ENCODE measurements around the gene LCN15. TPM values are rescaled to one million over a fixed set of nuclear protein-coding genes. Genes with fewer than 3 reads are reported as not detected.
"Not testable (repeated sequence)": the region's sequence is repeated elsewhere in the genome, so short reads cannot be mapped to it uniquely, and the experiment has no call there.

Gene LCN15
- total RNA-seq, 4 donors from 2014 or later: 1.5 to 9.3 TPM; not detected in 2

DNA sequence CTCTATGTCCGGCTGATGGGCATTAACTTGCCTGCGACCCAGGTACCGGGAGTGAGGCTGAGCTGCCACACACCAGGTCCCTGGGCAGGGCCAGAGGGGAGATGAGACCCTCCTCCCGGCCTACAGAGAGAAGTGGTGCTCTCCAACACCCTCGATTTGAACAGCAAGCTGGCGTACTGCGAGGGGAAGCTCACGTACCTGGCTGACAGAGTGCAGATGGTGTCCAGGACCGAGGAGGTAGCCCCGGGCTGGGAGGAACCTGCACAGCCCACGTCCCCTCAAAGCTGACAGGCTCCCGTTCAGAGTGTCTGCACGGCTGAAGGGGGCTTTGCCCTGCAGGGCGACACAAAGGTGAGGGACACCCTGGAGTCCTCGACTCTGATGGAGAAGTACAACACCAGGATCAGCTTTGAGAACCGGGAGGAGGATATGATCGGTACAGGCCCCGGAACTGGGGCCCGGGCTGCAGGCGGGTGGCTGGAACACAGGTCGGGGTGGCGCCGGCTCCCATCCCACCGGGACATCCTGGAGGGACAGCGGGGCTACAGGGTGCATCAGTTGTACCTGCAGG, 42.4 kb upstream of the LCN15 start:
- DNase-seq: peak in 1 of 3 donors; percentile 51
- TF ChIP-seq, protein P1, sequence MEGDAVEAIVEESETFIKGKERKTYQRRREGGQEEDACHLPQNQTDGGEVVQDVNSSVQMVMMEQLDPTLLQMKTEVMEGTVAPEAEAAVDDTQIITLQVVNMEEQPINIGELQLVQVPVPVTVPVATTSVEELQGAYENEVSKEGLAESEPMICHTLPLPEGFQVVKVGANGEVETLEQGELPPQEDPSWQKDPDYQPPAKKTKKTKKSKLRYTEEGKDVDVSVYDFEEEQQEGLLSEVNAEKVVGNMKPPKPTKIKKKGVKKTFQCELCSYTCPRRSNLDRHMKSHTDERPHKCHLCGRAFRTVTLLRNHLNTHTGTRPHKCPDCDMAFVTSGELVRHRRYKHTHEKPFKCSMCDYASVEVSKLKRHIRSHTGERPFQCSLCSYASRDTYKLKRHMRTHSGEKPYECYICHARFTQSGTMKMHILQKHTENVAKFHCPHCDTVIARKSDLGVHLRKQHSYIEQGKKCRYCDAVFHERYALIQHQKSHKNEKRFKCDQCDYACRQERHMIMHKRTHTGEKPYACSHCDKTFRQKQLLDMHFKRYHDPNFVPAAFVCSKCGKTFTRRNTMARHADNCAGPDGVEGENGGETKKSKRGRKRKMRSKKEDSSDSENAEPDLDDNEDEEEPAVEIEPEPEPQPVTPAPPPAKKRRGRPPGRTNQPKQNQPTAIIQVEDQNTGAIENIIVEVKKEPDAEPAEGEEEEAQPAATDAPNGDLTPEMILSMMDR (IDR thresholded peaks at IDR 0.05): no peak
- no peak for TF ChIP-seq POLR2A (IDR thresholded peaks at IDR 0.05)
- Histone ChIP-seq H3K27me3 (no peaks in the 10 kb centered on the region), H3K36me3 (peaks cover 0 to 6% (median 0%) of the 10 kb centered on the region in 3 donors), H3K4me3 (peak overlapping the region; percentile 94 to 100 (median 99)), H3K9me3 (no peaks in the 10 kb centered on the region), H3K27ac (peak overlapping the region in 3 of 4 donors; percentile 84 to 97 (median 92)), H3K4me1 (peaks cover 6 to 44% (median 17%) of the 10 kb centered on the region in 4 donors)

DNA sequence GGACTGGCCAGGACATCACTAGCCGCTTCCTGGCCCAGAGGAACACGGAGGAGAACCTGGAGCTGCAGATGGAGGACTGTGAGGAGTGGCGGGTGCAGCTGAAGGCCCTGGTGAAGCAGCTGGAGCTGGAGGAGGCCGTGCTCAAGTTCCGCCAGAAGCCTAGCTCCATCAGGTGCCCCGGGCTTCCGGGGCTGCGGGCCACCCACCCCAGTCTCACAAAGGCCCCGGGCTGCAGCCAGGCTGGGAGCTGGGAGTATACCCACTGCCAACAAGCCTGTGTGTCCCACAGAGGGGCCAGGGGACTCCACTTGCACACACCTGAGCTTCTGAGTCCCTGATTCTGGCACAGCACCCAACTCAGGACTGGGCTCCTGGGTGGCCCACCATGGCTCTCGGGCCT, 41.7 kb upstream of the LCN15 start:
- H3K9me3 ChIP-seq: no peaks in the 10 kb centered on the region
- H3K27me3 ChIP-seq: no peaks in the 10 kb centered on the region
- peaks cover 6 to 47% (median 19%) of the 10 kb centered on the region in 4 donors for H3K4me1 ChIP-seq
- H3K27ac ChIP-seq: no peak overlapping the region
- no peak overlapping the region for H3K4me3 ChIP-seq
- no peak for TF ChIP-seq POLR2A (IDR thresholded peaks at IDR 0.05)
- TF ChIP-seq, protein P1 (IDR thresholded peaks at IDR 0.05): no peak
- DNase-seq: peak in 1 of 3 donors; percentile 40
- H3K36me3 ChIP-seq: peaks cover 0 to 4% (median 0%) of the 10 kb centered on the region in 3 donors

DNA sequence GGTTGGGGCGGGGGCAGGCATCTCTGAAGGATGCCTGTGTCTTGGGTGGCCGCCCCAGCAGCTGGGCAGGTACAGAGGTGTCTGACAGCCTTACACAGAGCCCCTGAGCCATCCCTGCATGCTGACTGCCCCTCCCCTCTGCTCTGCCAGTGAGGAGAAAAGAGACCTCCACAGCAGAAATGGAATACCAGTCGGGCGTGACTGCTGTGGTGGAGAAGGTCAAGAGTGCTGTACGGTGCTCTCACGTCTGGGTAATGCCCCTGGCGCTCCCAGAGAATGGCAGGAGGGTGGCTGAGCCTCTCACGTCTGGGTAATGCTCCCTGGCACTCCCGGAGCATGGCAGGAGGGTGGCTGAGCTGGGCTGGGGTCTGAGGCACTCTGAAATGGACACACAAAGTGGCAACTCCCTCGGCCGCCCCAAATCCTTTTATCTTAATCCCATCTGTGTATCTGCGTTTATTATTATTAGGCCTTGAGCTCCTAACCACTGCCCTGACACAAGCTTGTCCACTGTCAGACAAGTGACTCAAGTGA, 41.0 kb upstream of the LCN15 start:
- DNase-seq: no peak
- Histone ChIP-seq H3K4me3 (no peak overlapping the region), H3K4me1 (peaks cover under 1 to 47% (median 23%) of the 10 kb centered on the region in 4 donors), H3K9me3 (no peaks in the 10 kb centered on the region), H3K27me3 (no peaks in the 10 kb centered on the region), H3K36me3 (no peaks in the 10 kb centered on the region), H3K27ac (no peak overlapping the region)
- TF ChIP-seq, protein P1 (IDR thresholded peaks at IDR 0.05): no peak
- TF ChIP-seq POLR2A (IDR thresholded peaks at IDR 0.05): no peak

DNA sequence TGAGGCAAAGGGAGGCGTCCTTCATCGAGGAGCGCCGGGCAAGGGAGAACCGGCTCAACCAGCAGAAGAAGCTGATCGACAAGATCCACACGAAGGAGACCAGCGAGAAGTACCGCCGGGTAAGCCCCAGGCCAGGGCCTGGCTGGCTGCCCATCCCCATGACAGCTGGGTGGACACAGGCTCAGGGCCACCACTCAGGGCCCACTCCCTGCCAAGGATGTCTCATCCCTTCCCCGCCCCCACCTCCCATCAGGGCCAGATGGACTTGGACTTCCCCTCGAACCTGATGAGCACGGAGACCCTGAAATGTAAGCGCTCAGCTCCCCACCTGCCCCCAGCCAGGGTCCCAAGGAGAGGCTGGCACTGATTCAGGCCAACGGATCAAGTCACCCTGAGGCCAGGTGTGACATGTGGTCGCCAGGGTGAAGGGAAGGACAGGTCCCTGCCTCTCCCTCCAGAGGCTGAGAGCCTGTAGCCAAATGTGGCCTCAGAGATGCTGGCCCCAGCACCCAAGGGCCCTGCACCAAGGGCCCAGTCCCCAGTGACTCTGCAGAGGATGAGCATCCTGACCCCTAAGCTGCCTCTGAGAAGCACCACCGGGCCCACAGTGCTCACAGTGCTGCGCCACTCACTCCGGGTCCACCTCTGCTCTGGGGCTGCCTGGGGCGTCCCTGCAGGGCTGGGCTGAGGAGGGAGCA, 40.3 kb upstream of the LCN15 start:
- TF ChIP-seq POLR2A (IDR thresholded peaks at IDR 0.05): no peak
- TF ChIP-seq, protein P1 (IDR thresholded peaks at IDR 0.05): no peak
- Histone ChIP-seq H3K36me3 (no peaks in the 10 kb centered on the region), H3K4me1 (peaks cover 0 to 47% (median 25%) of the 10 kb centered on the region in 4 donors), H3K27me3 (no peaks in the 10 kb centered on the region), H3K9me3 (no peaks in the 10 kb centered on the region), H3K4me3 (no peak overlapping the region), H3K27ac (no peak overlapping the region)
- peak in 1 of 3 donors; percentile 45 for DNase-seq

DNA sequence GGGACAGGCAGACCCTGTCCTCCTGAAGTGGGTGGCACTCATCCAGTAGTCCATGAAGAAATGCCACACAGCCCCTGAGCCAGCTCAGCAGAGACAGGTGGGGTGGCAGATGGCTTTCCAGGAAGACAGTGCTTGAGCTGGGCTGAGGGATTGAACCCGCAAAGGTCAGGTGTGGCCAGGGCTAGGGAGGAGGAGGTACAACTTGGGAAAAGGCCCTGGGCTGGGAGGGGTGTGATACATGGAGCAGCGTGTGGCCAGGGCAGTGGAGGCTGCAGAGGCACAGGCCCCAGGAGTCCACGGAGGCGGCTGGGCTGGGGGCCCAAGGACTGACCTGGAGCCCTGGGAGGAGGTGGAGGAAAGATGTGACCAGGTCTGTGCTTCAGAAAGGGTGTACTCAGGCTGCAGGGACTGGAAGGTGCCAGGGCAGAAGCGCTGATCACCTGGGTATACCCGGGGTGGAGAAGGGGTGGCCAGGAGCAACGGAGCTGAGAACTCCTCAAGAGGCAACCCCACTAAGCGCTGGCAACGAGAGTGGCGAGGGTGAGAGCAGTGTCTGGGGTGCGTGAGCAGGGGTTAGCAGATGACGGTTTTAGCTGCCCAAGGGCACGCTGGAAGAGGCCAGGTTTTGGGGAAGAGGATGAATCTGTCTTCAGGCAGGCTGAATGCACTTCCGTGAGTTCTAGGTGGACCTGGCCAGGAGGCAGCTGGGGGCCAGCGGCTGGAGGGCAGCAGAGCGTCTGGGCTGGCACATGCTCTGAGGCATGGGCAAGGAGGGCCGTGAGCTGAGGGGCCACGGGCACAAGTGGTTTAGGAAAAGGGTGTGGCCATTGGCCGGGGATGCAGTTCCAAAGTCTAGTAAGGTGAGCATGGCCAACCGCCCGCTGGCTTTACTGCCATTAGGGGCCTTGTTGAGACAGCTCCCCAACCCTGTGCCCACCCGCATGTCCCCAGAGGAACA, 39.5 kb upstream of the LCN15 start:
- Histone ChIP-seq H3K4me3 (no peak overlapping the region), H3K9me3 (no peaks in the 10 kb centered on the region), H3K27ac (no peak overlapping the region), H3K36me3 (no peaks in the 10 kb centered on the region), H3K4me1 (peaks cover 0 to 47% (median 24%) of the 10 kb centered on the region in 4 donors), H3K27me3 (peaks cover 0 to 5% of the 10 kb centered on the region in 2 donors)
- no peak for DNase-seq
- TF ChIP-seq, protein P1 (IDR thresholded peaks at IDR 0.05): no peak
- no peak for TF ChIP-seq POLR2A (IDR thresholded peaks at IDR 0.05)

DNA sequence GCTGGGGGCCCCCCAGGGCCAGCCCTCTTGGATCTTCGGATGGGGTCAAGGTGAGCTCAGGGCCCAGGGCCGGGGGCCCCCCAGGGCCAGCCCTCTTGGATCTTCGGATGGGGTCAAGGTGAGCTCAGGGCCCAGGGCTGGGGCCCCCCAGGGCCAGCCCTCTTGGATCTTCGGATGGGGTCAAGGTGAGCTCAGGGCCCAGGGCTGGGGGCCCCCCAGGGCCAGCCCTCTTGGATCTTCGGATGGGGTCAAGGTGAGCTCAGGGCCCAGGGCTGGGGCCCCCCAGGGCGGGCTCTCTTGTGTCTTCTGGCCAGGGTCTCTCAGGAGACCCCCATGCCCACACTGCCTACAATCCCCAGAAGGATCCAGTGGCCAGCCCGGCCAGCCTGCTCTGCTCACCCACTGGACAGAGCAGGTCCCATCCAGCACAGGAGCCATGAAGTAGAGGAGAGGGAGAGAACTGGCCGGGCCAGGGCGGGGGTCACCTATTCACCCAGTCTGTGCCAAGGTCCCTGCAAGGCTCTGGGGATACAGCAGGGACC, 38.8 kb upstream of the LCN15 start:
- H3K27me3 ChIP-seq, H3K4me3 ChIP-seq, H3K36me3 ChIP-seq, DNase-seq, H3K9me3 ChIP-seq, H3K27ac ChIP-seq: not testable (repeated sequence)
- peaks cover 0 to 46% (median 22%) of the 10 kb centered on the region in 4 donors for H3K4me1 ChIP-seq

Measured in Peyer's patch (tissue), 4 donors.